Superior temporal gyrus (tissue), 1 donor: ENCODE measurements around the gene ZCCHC7.

ENCODE experiments used
- DNase-seq: peaks from one replicate; pipeline ENCODE4 v3.0.0-alpha.2; 2016; ENCODE audit errors: extremely low spot score

Gene ZCCHC7

GRCh38 chr9:37336150-37336549 is 215.8 kb downstream of the ZCCHC7 start:
- no peak for DNase-seq

GRCh38 chr9:37337301-37337890 is 217.0 kb downstream of the ZCCHC7 start:
- peak; percentile 34 for DNase-seq

GRCh38 chr9:37338218-37338617 is 217.8 kb downstream of the ZCCHC7 start:
- no peak for DNase-seq

- DNase-seq = no peak
Observed at GRCh38 chr9:37339923-37340322, 219.5 kb downstream of the ZCCHC7 start.

GRCh38 chr9:37340961-37341360 is 220.6 kb downstream of the ZCCHC7 start:
- no peak for DNase-seq

- DNase-seq = no peak
Observed at GRCh38 chr9:37341704-37342103, 221.3 kb downstream of the ZCCHC7 start.

GRCh38 chr9:37342493-37342892 is 222.1 kb downstream of the ZCCHC7 start:
- DNase-seq = no peak

GRCh38 chr9:37342895-37343294 is 222.5 kb downstream of the ZCCHC7 start:
- DNase-seq = no peak

GRCh38 chr9:37343724-37344123 is 223.3 kb downstream of the ZCCHC7 start:
- DNase-seq = no peak

GRCh38 chr9:37345038-37345437 is 224.7 kb downstream of the ZCCHC7 start:
- no peak for DNase-seq

- no peak for DNase-seq
Observed at GRCh38 chr9:37348917-37349316, 228.5 kb downstream of the ZCCHC7 start.

- no peak for DNase-seq
Observed at GRCh38 chr9:37350486-37351190, 230.3 kb downstream of the ZCCHC7 start.

GRCh38 chr9:37353791-37354190 is 233.4 kb downstream of the ZCCHC7 start:
- DNase-seq = no peak

- no peak for DNase-seq
Observed at GRCh38 chr9:37362430-37362829, 242.1 kb downstream of the ZCCHC7 start.

- no peak for DNase-seq
Observed at GRCh38 chr9:37363124-37363523, 242.8 kb downstream of the ZCCHC7 start.

GRCh38 chr9:37364136-37364535 is 243.8 kb downstream of the ZCCHC7 start:
- no peak for DNase-seq

GRCh38 chr9:37364751-37365360 is 244.5 kb downstream of the ZCCHC7 start:
- no peak for DNase-seq

- no peak for DNase-seq
Observed at GRCh38 chr9:37369671-37370070, 249.3 kb downstream of the ZCCHC7 start.

GRCh38 chr9:37370282-37370681 is 249.9 kb downstream of the ZCCHC7 start:
- DNase-seq = no peak

- DNase-seq = no peak
Observed at GRCh38 chr9:37370968-37371563, 250.7 kb downstream of the ZCCHC7 start.

GRCh38 chr9:37371565-37372464 is 251.4 kb downstream of the ZCCHC7 start:
- no peak for DNase-seq

- no peak for DNase-seq
Observed at GRCh38 chr9:37372839-37373238, 252.5 kb downstream of the ZCCHC7 start.
